ENCODE results near the gene GET4.

Gene GET4

DNA sequence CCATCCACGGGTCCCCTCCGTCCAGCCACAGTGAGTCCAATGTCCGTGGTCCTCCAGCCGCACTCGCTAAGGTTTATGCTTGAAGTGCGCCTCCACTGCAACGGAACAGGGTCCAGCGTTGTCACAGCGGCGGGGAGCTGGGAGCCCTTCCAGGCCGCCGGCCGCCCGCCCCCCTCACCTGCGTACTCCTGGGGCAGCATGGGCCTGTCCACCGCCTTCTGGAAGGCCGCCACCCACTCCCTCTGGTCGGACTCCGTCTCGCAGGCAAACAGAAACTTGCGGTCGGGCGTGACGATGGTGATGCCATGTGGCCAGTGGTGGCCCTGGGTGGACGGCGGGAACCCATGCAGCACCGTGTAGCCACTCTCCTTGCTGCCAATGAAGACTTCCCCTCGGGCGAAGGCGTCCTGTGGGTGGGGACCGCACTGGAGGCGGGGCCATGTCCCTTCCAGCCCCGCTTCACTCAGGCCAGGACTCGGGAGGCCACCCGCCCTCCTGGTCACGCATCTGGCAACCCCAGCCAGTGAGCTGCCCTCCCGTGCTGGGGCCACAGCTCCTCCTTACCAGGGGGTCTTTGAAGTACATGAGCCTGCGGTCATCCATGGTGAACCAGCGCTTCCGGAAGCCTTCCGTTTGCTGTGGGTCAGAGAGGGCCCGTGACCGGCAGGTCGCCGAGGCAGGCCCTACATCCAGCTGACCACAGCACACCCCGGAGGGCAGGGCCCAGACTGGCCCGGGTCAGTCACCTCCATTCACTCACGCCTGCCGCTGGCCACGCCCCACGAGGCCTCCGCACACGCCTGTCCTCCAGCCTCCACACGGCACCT is 22.7 kb downstream of the GET4 start:
- no peak for DNase-seq

DNA sequence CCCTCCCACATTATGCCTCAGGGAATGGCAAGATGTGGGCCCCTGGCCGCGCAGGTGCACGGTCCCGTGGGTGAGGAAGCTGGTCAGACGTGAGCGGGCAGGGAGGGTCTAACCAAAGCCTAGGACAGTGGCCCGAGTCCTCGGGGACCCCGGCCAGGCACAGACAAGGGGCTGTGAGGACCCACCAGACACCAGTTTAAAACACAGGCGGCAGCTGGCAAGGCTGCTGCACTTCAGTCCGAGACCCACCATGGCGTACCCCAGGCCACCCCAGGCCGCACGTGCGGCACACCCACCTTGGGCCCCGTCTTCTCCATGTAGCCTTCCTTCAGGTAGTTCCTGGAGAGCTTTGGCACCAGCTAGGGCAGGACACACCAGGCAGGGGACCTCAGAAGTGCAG is 23.5 kb downstream of the GET4 start:
- no peak for DNase-seq

DNA sequence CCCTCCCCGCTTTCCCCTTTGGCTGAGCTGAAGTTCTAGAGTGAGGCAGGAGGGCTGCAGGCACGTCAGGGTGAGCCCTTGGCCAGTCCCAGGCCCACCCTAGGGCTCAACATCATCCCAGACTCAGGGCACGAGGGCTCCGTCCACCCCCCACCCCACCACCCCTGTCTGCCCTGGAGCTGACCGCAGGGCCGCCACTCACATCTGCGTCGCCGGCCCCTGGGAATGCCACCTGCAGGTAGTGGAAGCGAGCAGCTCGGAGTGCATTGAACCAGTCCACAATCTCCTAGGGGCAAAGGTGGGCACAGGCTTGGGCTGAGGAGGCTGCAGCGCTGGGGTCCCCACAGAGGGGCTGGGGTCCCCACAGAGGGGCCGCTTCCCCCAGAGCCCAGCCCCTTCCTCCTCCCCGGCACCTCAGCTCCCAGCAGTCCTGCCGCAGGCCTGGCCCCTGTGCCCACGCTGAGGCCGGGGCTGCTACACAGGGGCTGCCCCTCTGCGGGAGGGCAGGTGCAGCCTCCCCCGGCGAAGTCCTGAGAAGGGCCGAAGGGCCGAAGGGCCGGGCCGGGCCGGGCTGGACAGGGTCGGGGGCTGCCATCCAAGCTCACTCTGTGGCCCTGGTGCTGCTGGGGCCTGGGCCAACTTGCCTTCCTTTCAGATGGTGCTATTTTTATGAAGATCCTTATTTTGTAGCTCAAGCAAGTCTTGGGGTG is 24.1 kb downstream of the GET4 start:
- no peak for DNase-seq

GRCh38 chr7:901041-901387 is 24.7 kb downstream of the GET4 start:
- no peak for DNase-seq

- DNase-seq, result peak in 44 of 56 donors; percentile 18 to 95 (median 65)
Measured at GRCh38 chr7:901388-902154, 25.2 kb downstream of the GET4 start.

- DNase-seq, result no peak
Measured at GRCh38 chr7:902996-903395, 26.6 kb downstream of the GET4 start.

- DNase-seq, result no peak
Measured at GRCh38 chr7:903921-904755, 27.8 kb downstream of the GET4 start.

GRCh38 chr7:904847-905246 is 28.5 kb downstream of the GET4 start:
- no peak for DNase-seq

DNA sequence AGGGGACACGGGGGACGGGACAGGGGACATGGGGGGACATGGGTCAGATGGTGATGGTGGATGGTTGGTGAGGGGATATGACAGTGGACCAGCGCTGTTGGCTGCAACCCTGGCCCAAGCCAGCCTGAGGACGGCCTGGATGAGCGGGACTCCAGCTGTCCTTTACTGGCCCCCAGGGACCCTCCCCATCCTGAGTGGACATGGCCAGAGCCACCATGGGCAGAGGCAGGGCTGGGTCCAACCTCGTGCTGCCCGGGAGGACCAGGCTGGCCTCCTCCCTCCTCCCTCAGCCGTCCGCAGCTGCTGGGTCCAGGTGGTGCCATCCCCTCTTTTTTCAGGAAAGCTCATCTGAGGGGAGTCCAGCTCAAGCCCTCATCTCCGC is 30.4 kb downstream of the GET4 start:
- no peak for DNase-seq

- peak in 3 of 56 donors; percentile 10 to 62 (median 16) for DNase-seq
Measured at GRCh38 chr7:907158-907980, 31.0 kb downstream of the GET4 start.

DNA sequence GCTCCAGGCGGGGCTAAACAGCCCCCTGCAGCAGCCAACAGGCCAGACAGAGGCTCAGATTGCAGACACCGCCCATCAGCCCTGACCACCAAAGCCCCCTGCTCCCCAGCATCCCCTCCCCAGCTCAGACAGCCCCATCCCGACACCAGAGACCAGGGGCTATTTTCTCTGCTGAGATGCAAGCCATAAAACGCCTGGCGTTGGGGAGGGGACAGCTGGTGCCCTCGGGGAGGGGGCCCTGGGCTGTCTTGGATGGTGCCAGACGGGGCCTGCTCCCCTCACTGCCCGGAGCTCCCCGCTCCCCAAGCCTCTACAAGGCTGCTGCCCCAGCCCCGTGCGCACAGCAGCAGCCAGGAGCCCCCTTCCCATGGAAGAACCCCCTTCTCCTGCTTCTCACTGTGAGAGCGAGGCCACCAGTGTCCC is 31.8 kb downstream of the GET4 start:
- DNase-seq, result no peak

GRCh38 chr7:908591-909357 is 32.4 kb downstream of the GET4 start:
- peak in 23 of 56 donors; percentile 13 to 74 (median 48) for DNase-seq

- peak in 27 of 56 donors; percentile 8 to 69 (median 39) for DNase-seq
Measured at GRCh38 chr7:909358-910329, 33.3 kb downstream of the GET4 start.

DNA sequence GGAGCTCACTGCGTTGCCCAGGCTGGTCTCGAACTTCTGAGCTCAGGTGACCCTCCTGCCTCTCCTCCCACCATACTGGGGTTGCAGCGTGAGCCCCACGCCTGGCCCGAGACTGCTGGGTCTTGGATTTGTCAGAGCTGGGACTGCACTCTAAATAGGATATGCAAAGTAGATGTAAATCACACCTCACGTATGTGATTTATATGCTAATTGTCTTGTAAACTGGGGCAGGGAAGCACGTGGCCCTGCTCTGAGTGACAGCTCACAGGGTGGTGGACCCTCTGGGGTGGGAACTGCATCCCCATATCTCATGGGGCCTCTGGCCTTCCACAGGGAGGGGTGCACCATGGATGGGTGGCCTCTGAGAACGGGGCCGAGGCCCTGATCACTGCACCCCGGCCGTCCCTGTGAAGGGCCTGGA is 34.1 kb downstream of the GET4 start:
- no peak for DNase-seq

GRCh38 chr7:910931-911431 is 34.6 kb downstream of the GET4 start:
- no peak for DNase-seq

GRCh38 chr7:911791-912480 is 35.6 kb downstream of the GET4 start:
- DNase-seq, result peak in 49 of 56 donors; percentile 29 to 92 (median 66)
